RWPE1 (cell line): ENCODE measurements around the gene SLC24A3.

Source experiments
- CTCF ChIA-PET: fragments of 350-600 bp; sonication (Branson Sonifier 250); formaldehyde crosslinking; extraction: SDS; loops from one replicate; lab custom pipeline; 2021; lab: Yijun Ruan, JAX
- POLR2A ChIA-PET: fragments of 400-600 bp; formaldehyde crosslinking; extraction: SDS; loops from one replicate; lab custom pipeline; 2020; ENCODE audit warnings: antibody characterized with exemption; ENCODE audit not compliant: low non-redundant PET; lab: Yijun Ruan, JAX
- DNase-seq: peaks from one replicate; pipeline ENCODE4 v3.0.0; 2012; ENCODE audit warnings: low spot score
- H3K27ac ChIP-seq: fragments of 450-650 bp; 2 replicates; pipeline ENCODE4 v1.5.1; 2017
- TF ChIP-seq, protein P1 (sequence below): fragments of 450-650 bp; conservative IDR thresholded peaks from 2 replicates; pipeline ENCODE4 v1.5.1; 2017; ENCODE audit warnings: low read depth, mild to moderate bottlenecking

The SLC24A3 gene

DNA sequence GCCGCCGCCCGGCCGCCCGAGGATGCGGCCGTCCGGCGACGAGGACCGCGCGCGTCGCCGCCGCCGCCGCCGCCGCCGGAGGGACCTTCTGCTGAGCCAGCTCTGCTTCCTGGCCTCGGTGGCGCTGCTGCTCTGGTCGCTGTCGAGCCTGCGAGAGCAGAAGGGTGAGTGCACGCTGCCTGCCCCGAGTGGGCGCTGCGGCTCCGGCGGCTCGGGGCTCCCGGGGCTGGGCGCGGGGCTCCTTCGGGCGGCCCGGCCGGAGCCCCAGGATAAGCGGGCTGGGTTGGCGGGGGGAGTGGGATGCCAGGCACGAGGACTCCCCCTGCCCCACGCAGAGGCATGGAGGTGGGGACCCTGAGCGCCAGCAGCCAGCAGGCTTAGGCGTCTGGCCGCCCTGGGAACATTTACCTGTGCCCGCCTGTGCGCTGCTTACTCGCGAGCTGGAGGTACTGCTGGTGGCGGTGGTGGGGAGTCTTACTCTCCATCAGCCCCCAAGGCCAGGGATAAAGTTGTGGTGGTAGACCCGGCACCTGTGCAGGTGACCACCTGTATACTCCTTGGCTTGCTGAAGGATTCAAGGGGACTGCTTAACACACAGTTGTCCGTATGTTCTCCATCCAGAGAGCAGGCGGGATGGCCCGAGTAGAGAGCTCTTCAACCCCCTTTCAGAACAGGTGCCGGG is 520 bp downstream of the SLC24A3 start:
- DNase-seq: peak; percentile 8
- CTCF ChIA-PET: interaction anchor here (0.6 to 0.8 kb wide), 6 partner anchors 43 to 514 kb away, joined by 3 to 5 read pairs (median 4); no protein-coding TSS in a partner anchor
- POLR2A ChIA-PET: no interaction called here
- no peak overlapping the region for H3K27ac ChIP-seq
- TF ChIP-seq, protein P1, sequence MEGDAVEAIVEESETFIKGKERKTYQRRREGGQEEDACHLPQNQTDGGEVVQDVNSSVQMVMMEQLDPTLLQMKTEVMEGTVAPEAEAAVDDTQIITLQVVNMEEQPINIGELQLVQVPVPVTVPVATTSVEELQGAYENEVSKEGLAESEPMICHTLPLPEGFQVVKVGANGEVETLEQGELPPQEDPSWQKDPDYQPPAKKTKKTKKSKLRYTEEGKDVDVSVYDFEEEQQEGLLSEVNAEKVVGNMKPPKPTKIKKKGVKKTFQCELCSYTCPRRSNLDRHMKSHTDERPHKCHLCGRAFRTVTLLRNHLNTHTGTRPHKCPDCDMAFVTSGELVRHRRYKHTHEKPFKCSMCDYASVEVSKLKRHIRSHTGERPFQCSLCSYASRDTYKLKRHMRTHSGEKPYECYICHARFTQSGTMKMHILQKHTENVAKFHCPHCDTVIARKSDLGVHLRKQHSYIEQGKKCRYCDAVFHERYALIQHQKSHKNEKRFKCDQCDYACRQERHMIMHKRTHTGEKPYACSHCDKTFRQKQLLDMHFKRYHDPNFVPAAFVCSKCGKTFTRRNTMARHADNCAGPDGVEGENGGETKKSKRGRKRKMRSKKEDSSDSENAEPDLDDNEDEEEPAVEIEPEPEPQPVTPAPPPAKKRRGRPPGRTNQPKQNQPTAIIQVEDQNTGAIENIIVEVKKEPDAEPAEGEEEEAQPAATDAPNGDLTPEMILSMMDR: peak; percentile 42

- TF ChIP-seq, protein P1: no peak
- no peak overlapping the region for H3K27ac ChIP-seq
- CTCF ChIA-PET: interaction anchor here (0.6 to 0.9 kb wide), 6 partner anchors 167 to 516 kb away, joined by 3 to 5 read pairs (median 4); no protein-coding TSS in a partner anchor
- DNase-seq: no peak
- POLR2A ChIA-PET: no interaction called here
Observed at GRCh38 chr20:19213946-19214490, 1.6 kb downstream of the SLC24A3 start.

DNA sequence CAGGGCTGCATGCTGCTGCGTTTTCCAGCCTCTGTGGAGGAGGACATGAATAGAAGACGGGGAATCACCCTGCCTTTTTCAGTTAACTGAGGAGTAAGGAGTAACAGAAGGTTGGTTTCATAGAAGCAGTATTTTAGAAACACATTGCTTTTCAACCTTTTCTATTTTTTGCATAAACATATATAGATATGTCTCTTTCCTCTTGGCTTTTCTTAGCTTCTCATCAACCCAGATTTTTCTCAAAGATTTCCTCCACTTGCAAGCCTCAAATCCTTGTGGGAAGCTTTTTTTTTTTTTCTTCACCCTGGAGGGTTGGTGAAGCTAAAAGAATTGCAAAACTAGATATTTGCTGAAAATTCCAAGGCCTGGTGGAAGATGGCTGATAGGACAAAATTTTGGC is 6.0 kb downstream of the SLC24A3 start:
- ChIA-PET POLR2A (no interaction called here), CTCF (interaction anchor here (0.8 kb wide), 2 partner anchors 9 to 194 kb away, joined by 3 to 8 read pairs; no protein-coding TSS in a partner anchor)
- TF ChIP-seq, protein P1: no peak
- no peak for DNase-seq
- H3K27ac ChIP-seq: no peak overlapping the region

GRCh38 chr20:19222520-19223040 is 10.1 kb downstream of the SLC24A3 start:
- TF ChIP-seq, protein P1: no peak
- H3K27ac ChIP-seq: no peak overlapping the region
- POLR2A ChIA-PET: no interaction called here
- DNase-seq: no peak
- CTCF ChIA-PET: no interaction called here

- ChIA-PET CTCF (no interaction called here), POLR2A (no interaction called here)
- H3K27ac ChIP-seq: no peak overlapping the region
- TF ChIP-seq, protein P1: no peak
- DNase-seq: no peak
Observed at GRCh38 chr20:19223640-19224039, 11.2 kb downstream of the SLC24A3 start.

- CTCF ChIA-PET: interaction anchor here (0.7 kb wide), 1 partner anchor 106 kb away, joined by 3 read pairs; no protein-coding TSS in a partner anchor
Observed at GRCh38 chr20:19231359-19232035, 19.1 kb downstream of the SLC24A3 start.

More at GRCh38 chr20:19231359-19232035, 19.1 kb downstream of the SLC24A3 start:
- TF ChIP-seq, protein P1: no peak
- H3K27ac ChIP-seq: no peak overlapping the region
- POLR2A ChIA-PET: no interaction called here
- no peak for DNase-seq
